ENCODE data around the gene MLST8. TPM values are rescaled to one million over a fixed set of nuclear protein-coding genes. Genes with fewer than 3 reads are reported as not detected.

Gene MLST8
- total RNA-seq, 1 donor = 30.8 TPM

GRCh38 chr16:2176047-2176446 lies 29.2 kb upstream of the MLST8 start:
- no peak for DNase-seq (ENCODE audit: insufficient read length, low spot score, missing footprints)

GRCh38 chr16:2177101-2177500 lies 28.2 kb upstream of the MLST8 start:
- DNase-seq (ENCODE audit: insufficient read length, low spot score, missing footprints) = no peak
- H3K4me2 ChIP-seq (ENCODE audit: insufficient read depth, low read length) = no peak overlapping the region
- peaks cover 42% of the 10 kb centered on the region for H3K36me3 ChIP-seq (ENCODE audit: insufficient read depth, low read length)

More at GRCh38 chr16:2176047-2176446, 29.2 kb upstream of the MLST8 start:
- Histone ChIP-seq H3K9me3 (ENCODE audit: low read depth, low read length) (no peaks in the 10 kb centered on the region), H3K4me1 (ENCODE audit: insufficient read depth, low read length) (no peaks in the 10 kb centered on the region), H4K20me1 (ENCODE audit: insufficient read depth, low read length) (peaks cover 8% of the 10 kb centered on the region), H3K27me3 (ENCODE audit: insufficient read depth, low read length) (no peaks in the 10 kb centered on the region), H3K4me3 (ENCODE audit: insufficient read depth, low read length) (no peak overlapping the region), H3K27ac (ENCODE audit: low read depth, low read length) (no peak overlapping the region), H3K36me3 (ENCODE audit: insufficient read depth, low read length) (peaks cover 42% of the 10 kb centered on the region), H3K79me2 (ENCODE audit: insufficient read depth, low read length) (no peaks in the 10 kb centered on the region), H3K4me2 (ENCODE audit: insufficient read depth, low read length) (no peak overlapping the region), H2AFZ (ENCODE audit: low read length) (no peak overlapping the region)
- no peak for TF ChIP-seq CTCF (IDR thresholded peaks at IDR 0.05; ENCODE audit: extremely low read depth, low read depth, low read length)

GRCh38 chr16:2177561-2177960 lies 27.7 kb upstream of the MLST8 start:
- DNase-seq (ENCODE audit: insufficient read length, low spot score, missing footprints) = no peak
- no peak overlapping the region for H3K4me2 ChIP-seq (ENCODE audit: insufficient read depth, low read length)
- no peak overlapping the region for H2AFZ ChIP-seq (ENCODE audit: low read length)
- no peaks in the 10 kb centered on the region for H3K27me3 ChIP-seq (ENCODE audit: insufficient read depth, low read length)
- no peaks in the 10 kb centered on the region for H3K9me3 ChIP-seq (ENCODE audit: low read depth, low read length)
- no peaks in the 10 kb centered on the region for H3K4me1 ChIP-seq (ENCODE audit: insufficient read depth, low read length)
- H4K20me1 ChIP-seq (ENCODE audit: insufficient read depth, low read length) = peaks cover 8% of the 10 kb centered on the region
- peaks cover 42% of the 10 kb centered on the region for H3K36me3 ChIP-seq (ENCODE audit: insufficient read depth, low read length)
- no peaks in the 10 kb centered on the region for H3K79me2 ChIP-seq (ENCODE audit: insufficient read depth, low read length)
- TF ChIP-seq CTCF (IDR thresholded peaks at IDR 0.05; ENCODE audit: extremely low read depth, low read depth, low read length) = no peak
- no peak overlapping the region for H3K27ac ChIP-seq (ENCODE audit: low read depth, low read length)
- no peak overlapping the region for H3K4me3 ChIP-seq (ENCODE audit: insufficient read depth, low read length)

More at GRCh38 chr16:2177101-2177500, 28.2 kb upstream of the MLST8 start:
- no peak overlapping the region for H3K4me3 ChIP-seq (ENCODE audit: insufficient read depth, low read length)
- H3K27ac ChIP-seq (ENCODE audit: low read depth, low read length) = no peak overlapping the region
- TF ChIP-seq CTCF (IDR thresholded peaks at IDR 0.05; ENCODE audit: extremely low read depth, low read depth, low read length) = no peak
- no peaks in the 10 kb centered on the region for H3K79me2 ChIP-seq (ENCODE audit: insufficient read depth, low read length)
- H3K9me3 ChIP-seq (ENCODE audit: low read depth, low read length) = no peaks in the 10 kb centered on the region
- no peaks in the 10 kb centered on the region for H3K27me3 ChIP-seq (ENCODE audit: insufficient read depth, low read length)
- no peaks in the 10 kb centered on the region for H3K4me1 ChIP-seq (ENCODE audit: insufficient read depth, low read length)
- peaks cover 8% of the 10 kb centered on the region for H4K20me1 ChIP-seq (ENCODE audit: insufficient read depth, low read length)
- no peak overlapping the region for H2AFZ ChIP-seq (ENCODE audit: low read length)

- peaks cover 8% of the 10 kb centered on the region for H4K20me1 ChIP-seq (ENCODE audit: insufficient read depth, low read length)
- no peak for TF ChIP-seq CTCF (IDR thresholded peaks at IDR 0.05; ENCODE audit: extremely low read depth, low read depth, low read length)
Observed at GRCh38 chr16:2178321-2179106, 26.7 kb upstream of the MLST8 start.

More at GRCh38 chr16:2178321-2179106, 26.7 kb upstream of the MLST8 start:
- Histone ChIP-seq H2AFZ (ENCODE audit: low read length) (no peak overlapping the region), H3K4me1 (ENCODE audit: insufficient read depth, low read length) (no peaks in the 10 kb centered on the region), H3K4me3 (ENCODE audit: insufficient read depth, low read length) (no peak overlapping the region), H3K27ac (ENCODE audit: low read depth, low read length) (no peak overlapping the region), H3K27me3 (ENCODE audit: insufficient read depth, low read length) (no peaks in the 10 kb centered on the region), H3K79me2 (ENCODE audit: insufficient read depth, low read length) (no peaks in the 10 kb centered on the region), H3K4me2 (ENCODE audit: insufficient read depth, low read length) (no peak overlapping the region), H3K36me3 (ENCODE audit: insufficient read depth, low read length) (peaks cover 37% of the 10 kb centered on the region), H3K9me3 (ENCODE audit: low read depth, low read length) (no peaks in the 10 kb centered on the region)
- DNase-seq (ENCODE audit: insufficient read length, low spot score, missing footprints) = no peak

Measured in osteoblast (primary cell).